Caco-2 (cell line): ENCODE results near the gene CRABP2. TPM values are rescaled to one million over a fixed set of nuclear protein-coding genes. Genes with fewer than 3 reads are reported as not detected.
A peak's percentile ranks its signal among the peaks of the same experiment; 100 is the strongest.

Source experiments
- BruUV-seq: library from RNA; stranded (reverse); fragments of 400-500 nt; replicated peaks from 2 replicates; lab custom pipeline; 2021; lab: Mats Ljungman, UMichigan
- CTCF ChIA-PET: fragments of 300-600 bp; sonication (Branson Sonifier 250); formaldehyde crosslinking; loops from one replicate; lab custom pipeline; 2022; ENCODE audit warnings: antibody characterized with exemption; lab: Charles Lee
- POLR2A ChIA-PET: fragments of 300-600 bp; sonication (Branson Sonifier 250); formaldehyde crosslinking; loops from one replicate; lab custom pipeline; 2022; ENCODE audit warnings: antibody characterized with exemption; lab: Charles Lee
- DNase-seq, 2 experiments: peaks; one replicate each; pipeline versions ENCODE4 v3.0.0 to v3.0.0-alpha.2; 2020 to 2022
- H3K27me3 ChIP-seq: replicated peaks from 2 replicates; pipeline ENCODE4 v1.6.0; 2011; ENCODE audit warnings: low read length; ENCODE audit not compliant: control insufficient read depth, insufficient read depth
- H3K36me3 ChIP-seq: 2 replicates; pipeline ENCODE4 v1.5.1; 2011; ENCODE audit warnings: low read length; ENCODE audit not compliant: control insufficient read depth, insufficient read depth
- H3K4me1 ChIP-seq: fragments of 250-450 bp; sonication (Bioruptor Pico); 2 replicates; pipeline ENCODE4 v1.5.1; 2020; ENCODE audit warnings: mild to moderate bottlenecking
- H3K4me3 ChIP-seq: 2 replicates; pipeline ENCODE4 v1.5.1; 2011; ENCODE audit warnings: low read depth, mild to moderate bottlenecking, control low read depth, low read length
- H3K9me3 ChIP-seq: fragments of 250-450 bp; sonication (Bioruptor Pico); 2 replicates; pipeline ENCODE4 v1.5.1; 2020; ENCODE audit warnings: mild to moderate bottlenecking, moderate library complexity
- H3K27ac Mint-ChIP-seq: one replicate; pipeline ENCODE4 v1.8.0; 2022; ENCODE audit warnings: mixed read lengths; ENCODE audit not compliant: unreplicated experiment
- H3K27me3 Mint-ChIP-seq: one replicate; pipeline ENCODE4 v1.8.0; 2022; ENCODE audit warnings: mixed read lengths; ENCODE audit not compliant: insufficient read depth, unreplicated experiment
- H3K36me3 Mint-ChIP-seq: one replicate; pipeline ENCODE4 v1.8.0; 2022; ENCODE audit warnings: mild to moderate bottlenecking, mixed read lengths; ENCODE audit not compliant: insufficient read depth, unreplicated experiment
- H3K4me1 Mint-ChIP-seq: one replicate; pipeline ENCODE4 v1.8.0; 2022; ENCODE audit warnings: low read depth, mixed read lengths; ENCODE audit not compliant: unreplicated experiment
- H3K4me3 Mint-ChIP-seq: one replicate; pipeline ENCODE4 v1.8.0; 2022; ENCODE audit warnings: mild to moderate bottlenecking, moderate library complexity, mixed read lengths; ENCODE audit not compliant: unreplicated experiment
- H3K9me3 Mint-ChIP-seq: one replicate; pipeline ENCODE4 v1.8.0; 2022; ENCODE audit warnings: mixed read lengths; ENCODE audit not compliant: unreplicated experiment
- intact Hi-C: fragments of 100-400 bp; cut with micrococcal nuclease; formaldehyde crosslinking; loops from one replicate; pipeline ENCODE4 v1.10.0; 2022; ENCODE audit not compliant: unreplicated experiment
- total RNA-seq: library from RNA; stranded (reverse); gene quantifications from 2 replicates; pipeline ENCODE4 v1.2.3, GENCODE V29; 2022
- TF ChIP-seq, protein P1 (sequence below), 2 experiments: fragments of 200-600 bp in 1 of 2; IDR thresholded peaks; 1 replicate in 1 of 2; 2 replicates in 1 of 2; pipeline versions ENCODE4 v1.5.1 to v1.8.0; 2011 to 2022; ENCODE audit warnings: antibody characterized with exemption in 1 of 2, control low read depth in 1 of 2, inconsistent platforms in 1 of 2, low read depth in 1 of 2, low read length in 1 of 2, mild to moderate bottlenecking in 1 of 2, moderate library complexity in 1 of 2; ENCODE audit not compliant: insufficient read depth in 1 of 2, severe bottlenecking in 1 of 2, unreplicated experiment in 1 of 2

CRABP2 gene
- total RNA-seq, 1 experiment from 2014 or later = 27.1 TPM

DNA sequence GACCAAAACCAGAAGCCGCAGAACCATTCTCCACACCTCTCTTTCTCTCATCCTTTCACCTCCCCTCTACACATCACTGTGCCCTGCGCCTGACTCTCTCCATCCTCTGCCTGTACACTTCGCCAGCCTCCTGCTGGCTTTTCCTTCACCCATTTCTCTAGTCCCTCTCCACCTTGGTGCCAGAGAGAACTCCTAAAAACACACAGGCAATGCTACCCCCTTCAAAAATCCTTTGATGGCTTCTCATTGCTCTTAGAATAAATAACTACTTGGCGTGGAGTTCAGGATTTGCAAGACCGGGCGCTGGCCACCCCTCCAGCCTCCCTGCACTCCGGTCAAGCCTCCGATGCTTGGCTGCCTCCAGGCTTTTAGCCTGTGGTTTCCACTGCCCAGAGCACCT is 8.6 kb downstream of the CRABP2 start:
- BruUV-seq = no TSS peak
- H3K4me3 Mint-ChIP-seq = no peak overlapping the region
- no peak overlapping the region for H3K4me3 ChIP-seq
- CTCF ChIA-PET = no interaction called here
- H3K4me1 ChIP-seq = peaks cover 28% of the 10 kb centered on the region
- intact Hi-C loops = no loop called here
- no peaks in the 10 kb centered on the region for H3K9me3 ChIP-seq
- POLR2A ChIA-PET = no interaction called here
- no peaks in the 10 kb centered on the region for H3K27me3 Mint-ChIP-seq
- H3K27me3 ChIP-seq = no peaks in the 10 kb centered on the region
- peaks cover 8% of the 10 kb centered on the region for H3K36me3 Mint-ChIP-seq
- TF ChIP-seq, protein P1, sequence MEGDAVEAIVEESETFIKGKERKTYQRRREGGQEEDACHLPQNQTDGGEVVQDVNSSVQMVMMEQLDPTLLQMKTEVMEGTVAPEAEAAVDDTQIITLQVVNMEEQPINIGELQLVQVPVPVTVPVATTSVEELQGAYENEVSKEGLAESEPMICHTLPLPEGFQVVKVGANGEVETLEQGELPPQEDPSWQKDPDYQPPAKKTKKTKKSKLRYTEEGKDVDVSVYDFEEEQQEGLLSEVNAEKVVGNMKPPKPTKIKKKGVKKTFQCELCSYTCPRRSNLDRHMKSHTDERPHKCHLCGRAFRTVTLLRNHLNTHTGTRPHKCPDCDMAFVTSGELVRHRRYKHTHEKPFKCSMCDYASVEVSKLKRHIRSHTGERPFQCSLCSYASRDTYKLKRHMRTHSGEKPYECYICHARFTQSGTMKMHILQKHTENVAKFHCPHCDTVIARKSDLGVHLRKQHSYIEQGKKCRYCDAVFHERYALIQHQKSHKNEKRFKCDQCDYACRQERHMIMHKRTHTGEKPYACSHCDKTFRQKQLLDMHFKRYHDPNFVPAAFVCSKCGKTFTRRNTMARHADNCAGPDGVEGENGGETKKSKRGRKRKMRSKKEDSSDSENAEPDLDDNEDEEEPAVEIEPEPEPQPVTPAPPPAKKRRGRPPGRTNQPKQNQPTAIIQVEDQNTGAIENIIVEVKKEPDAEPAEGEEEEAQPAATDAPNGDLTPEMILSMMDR (IDR thresholded peaks at IDR 0.05; ENCODE audit: insufficient read depth in 1 of 2, low read depth in 1 of 2, low read length in 1 of 2, severe bottlenecking in 1 of 2, unreplicated experiment in 1 of 2) = no peak
- H3K36me3 ChIP-seq = peaks cover 1% of the 10 kb centered on the region
- no peaks in the 10 kb centered on the region for H3K9me3 Mint-ChIP-seq
- H3K4me1 Mint-ChIP-seq = peaks cover 15% of the 10 kb centered on the region
- no peak for DNase-seq
- H3K27ac Mint-ChIP-seq = no peak overlapping the region

DNA sequence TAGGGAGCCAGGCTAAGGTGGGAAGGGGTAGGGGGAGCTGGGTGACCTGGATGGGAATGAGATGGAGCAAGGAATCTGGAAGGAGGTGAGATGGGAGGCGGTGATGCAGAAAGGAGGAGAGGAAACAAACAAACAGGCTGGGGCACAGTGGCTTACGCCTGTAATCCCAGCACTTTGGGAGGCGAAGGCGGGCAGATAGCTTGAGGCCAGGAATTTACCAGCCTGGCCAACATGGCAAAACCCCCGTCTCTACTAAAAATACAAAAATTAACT is 10.8 kb downstream of the CRABP2 start:
- Histone ChIP-seq H3K4me1 (peaks cover 47% of the 10 kb centered on the region), H3K36me3 (no peaks in the 10 kb centered on the region), H3K4me3 (no peak overlapping the region), H3K27me3 (no peaks in the 10 kb centered on the region), H3K9me3 (no peaks in the 10 kb centered on the region)
- Mint-ChIP-seq H3K27ac (peak overlapping the region; percentile 13), H3K4me3 (no peak overlapping the region), H3K27me3 (no peaks in the 10 kb centered on the region), H3K36me3 (peaks cover 11% of the 10 kb centered on the region), H3K4me1 (peaks cover 19% of the 10 kb centered on the region), H3K9me3 (no peaks in the 10 kb centered on the region)
- TF ChIP-seq, protein P1 (IDR thresholded peaks at IDR 0.05; ENCODE audit: insufficient read depth in 1 of 2, low read depth in 1 of 2, low read length in 1 of 2, severe bottlenecking in 1 of 2, unreplicated experiment in 1 of 2) = no peak
- intact Hi-C loops = no loop called here
- CTCF ChIA-PET = interaction anchor here (1.5 to 3.5 kb wide), 2 partner anchors 11 to 31 kb away, joined by 6 to 24 read pairs; partner anchors contain the start of gene CRABP2
- POLR2A ChIA-PET = interaction anchor here (0.5 kb wide), 1 partner anchor 57 kb away, joined by 5 read pairs; no protein-coding TSS in a partner anchor
- DNase-seq = no peak
- BruUV-seq = no TSS peak

- DNase-seq = no peak
- intact Hi-C loops = no loop called here
- no peaks in the 10 kb centered on the region for H3K9me3 ChIP-seq
- no peaks in the 10 kb centered on the region for H3K36me3 ChIP-seq
- TF ChIP-seq, protein P1 (IDR thresholded peaks at IDR 0.05; ENCODE audit: insufficient read depth in 1 of 2, low read depth in 1 of 2, low read length in 1 of 2, severe bottlenecking in 1 of 2, unreplicated experiment in 1 of 2) = no peak
- peaks cover 11% of the 10 kb centered on the region for H3K36me3 Mint-ChIP-seq
- peaks cover 49% of the 10 kb centered on the region for H3K4me1 ChIP-seq
- POLR2A ChIA-PET = interaction anchor here (0.5 to 0.6 kb wide), 2 partner anchors 53 to 74 kb away, joined by 3 read pairs; no protein-coding TSS in a partner anchor
- no peaks in the 10 kb centered on the region for H3K27me3 ChIP-seq
- H3K9me3 Mint-ChIP-seq = no peaks in the 10 kb centered on the region
- CTCF ChIA-PET = interaction anchor here (1.5 to 3.5 kb wide), 2 partner anchors 12 to 32 kb away, joined by 6 to 24 read pairs; partner anchors contain the start of gene CRABP2
- peaks cover 23% of the 10 kb centered on the region for H3K4me1 Mint-ChIP-seq
- peak overlapping the region; percentile 13 for H3K27ac Mint-ChIP-seq
- BruUV-seq = no TSS peak
- H3K4me3 ChIP-seq = no peak overlapping the region
- no peak overlapping the region for H3K4me3 Mint-ChIP-seq
- no peaks in the 10 kb centered on the region for H3K27me3 Mint-ChIP-seq
These were observed 11.3 kb downstream of the CRABP2 start for GRCh38 chr1:156693848-156694689.
